COLO829 (cell line): ENCODE measurements around the gene NIPBL.
"Not testable (repeated sequence)": the region's sequence is repeated elsewhere in the genome, so short reads cannot be mapped to it uniquely, and the experiment has no call there.

Experiments used
- DNase-seq: peaks from one replicate; pipeline ENCODE4 v3.0.0; 2012; ENCODE audit warnings: low spot score

NIPBL gene

DNA sequence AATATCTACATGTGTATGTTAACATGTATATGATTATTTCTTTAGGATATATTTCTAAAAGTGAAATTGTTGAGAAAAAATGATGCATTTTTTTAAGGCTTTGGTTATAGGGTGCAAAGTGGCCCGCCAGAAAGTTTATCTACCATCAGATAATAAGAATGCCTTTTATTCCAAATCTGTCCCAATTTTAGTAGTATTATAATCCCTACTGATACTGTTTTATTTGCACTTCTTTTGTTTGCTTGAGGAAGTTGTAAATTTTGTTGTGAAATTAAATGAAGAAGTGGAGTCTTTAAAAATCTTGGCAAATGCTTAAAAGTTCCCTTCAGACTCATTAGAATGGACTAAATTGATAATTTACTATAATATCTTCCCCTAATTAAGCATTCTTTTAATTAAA is 73.0 kb downstream of the NIPBL start:
- DNase-seq = no peak

GRCh38 chr5:36950586-36951457 is 74.3 kb downstream of the NIPBL start:
- no peak for DNase-seq

- DNase-seq = no peak
Observed at GRCh38 chr5:36953043-36953442, 76.5 kb downstream of the NIPBL start.

DNA sequence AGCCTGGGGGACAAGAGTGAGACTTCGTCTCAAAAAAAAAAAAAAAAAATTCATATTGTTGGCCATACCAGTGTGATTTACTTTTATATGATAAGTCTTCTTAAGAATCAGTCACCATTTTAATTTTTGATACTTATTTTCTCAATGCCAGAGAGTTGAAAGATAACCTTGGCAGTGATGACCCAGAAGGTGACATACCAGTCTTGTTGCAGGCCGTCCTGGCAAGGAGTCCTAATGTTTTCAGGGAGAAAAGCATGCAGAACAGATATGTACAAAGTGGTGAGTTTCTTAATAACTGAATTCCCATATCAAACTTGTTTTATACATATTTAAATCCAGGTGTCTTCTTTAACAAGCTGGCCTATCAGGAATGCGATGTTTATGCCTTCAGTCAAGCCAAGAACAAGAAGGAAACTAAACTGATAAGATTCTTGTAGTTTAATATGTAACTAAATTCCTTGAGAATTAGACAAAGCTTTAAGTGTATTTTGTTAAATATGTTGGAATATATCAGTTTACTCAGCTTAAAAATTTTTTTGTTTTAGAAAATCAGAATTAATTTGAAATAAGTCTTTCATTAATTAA is 81.5 kb downstream of the NIPBL start:
- DNase-seq = no peak

GRCh38 chr5:36958612-36959011 is 82.0 kb downstream of the NIPBL start:
- DNase-seq = no peak

DNA sequence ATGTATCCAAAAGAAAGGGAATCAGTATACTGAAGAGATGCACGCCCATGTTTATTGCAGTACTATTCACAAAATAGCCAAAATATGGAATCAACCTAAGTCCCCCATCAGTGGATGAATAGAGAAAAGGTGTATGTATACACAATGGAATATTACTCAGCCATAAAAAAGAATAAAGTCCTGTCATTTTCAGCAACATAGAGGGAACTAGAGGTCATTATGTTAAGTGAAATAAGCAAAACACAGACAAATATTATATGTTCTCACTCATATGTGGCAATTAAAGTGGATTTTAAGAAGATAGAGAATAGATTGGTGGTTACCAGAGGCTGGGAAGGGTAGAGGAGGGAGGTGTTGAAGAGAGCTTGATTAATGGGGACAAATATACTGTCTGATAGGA is 88.6 kb downstream of the NIPBL start:
- no peak for DNase-seq

DNA sequence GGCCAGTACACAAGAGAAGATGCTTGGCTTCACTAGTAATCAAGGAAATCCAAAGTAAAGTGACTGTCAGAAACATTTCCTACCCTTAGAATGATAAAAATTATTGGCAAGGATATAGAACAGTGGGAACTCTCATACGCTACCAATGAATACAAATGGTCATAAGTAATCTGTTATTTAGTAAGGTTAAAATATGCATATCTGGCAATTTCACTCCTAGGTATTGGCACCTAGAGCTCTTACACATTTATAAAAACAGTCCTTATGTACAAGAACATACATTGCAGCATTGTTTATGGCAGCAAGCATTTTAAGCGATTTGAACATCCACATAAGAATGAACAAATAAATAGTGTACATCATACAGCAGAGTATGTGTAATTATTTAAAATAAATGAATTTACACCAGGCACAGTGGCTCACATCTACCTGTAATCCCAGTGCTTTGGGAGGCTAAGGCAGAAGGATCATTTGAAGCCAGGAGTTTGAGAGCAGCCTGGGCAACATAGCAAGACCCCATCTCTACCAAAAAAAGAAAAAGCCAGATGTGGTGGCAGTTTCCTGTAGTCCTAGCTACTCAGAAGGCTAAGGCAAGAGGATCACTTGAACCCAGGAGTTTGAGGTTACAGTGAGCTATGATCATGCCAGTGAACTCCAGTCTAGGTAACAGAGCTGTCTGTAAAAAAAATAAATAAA is 93.3 kb downstream of the NIPBL start:
- DNase-seq = no peak

DNA sequence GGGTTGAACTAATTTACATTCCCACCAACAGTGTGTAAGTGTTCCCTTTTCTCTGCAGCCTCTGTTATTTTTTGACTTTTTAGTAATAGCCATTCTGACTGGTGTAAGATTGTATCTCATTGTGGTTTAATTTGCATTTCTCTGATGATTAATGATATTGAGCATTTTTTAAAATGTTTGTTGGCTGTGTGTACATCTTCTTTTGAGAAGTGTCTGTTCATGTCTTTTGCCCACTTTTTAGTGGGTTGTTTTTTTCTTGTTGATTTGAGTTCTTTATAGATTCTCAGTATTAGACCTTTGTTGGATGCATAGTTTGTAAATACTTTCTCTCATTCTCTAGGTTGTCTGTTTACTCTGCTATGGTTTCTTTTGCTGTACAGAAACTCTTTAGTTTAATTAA is 101.6 kb downstream of the NIPBL start:
- no peak for DNase-seq

DNA sequence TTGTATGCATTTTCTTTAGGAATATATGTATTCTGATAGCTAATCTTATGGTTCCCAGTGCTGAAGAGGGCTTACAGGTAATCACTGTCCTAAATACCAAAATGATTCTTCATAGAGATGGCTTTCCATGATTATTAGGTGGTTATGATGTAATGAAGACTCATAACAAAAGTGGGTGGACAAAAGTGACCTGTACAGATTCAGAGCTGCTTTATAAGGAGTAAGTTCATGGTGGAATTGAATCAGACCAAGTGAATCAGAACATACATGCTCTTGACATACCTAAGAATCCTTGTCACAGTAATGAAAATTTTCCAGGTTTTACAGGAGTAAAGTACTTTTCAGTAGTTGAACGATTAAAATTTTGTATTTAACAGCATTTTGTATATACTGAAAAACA is 105.6 kb downstream of the NIPBL start:
- DNase-seq = no peak

- no peak for DNase-seq
Observed at GRCh38 chr5:36985387-36985786, 108.8 kb downstream of the NIPBL start.

GRCh38 chr5:36988396-36988795 is 111.8 kb downstream of the NIPBL start:
- no peak for DNase-seq

DNA sequence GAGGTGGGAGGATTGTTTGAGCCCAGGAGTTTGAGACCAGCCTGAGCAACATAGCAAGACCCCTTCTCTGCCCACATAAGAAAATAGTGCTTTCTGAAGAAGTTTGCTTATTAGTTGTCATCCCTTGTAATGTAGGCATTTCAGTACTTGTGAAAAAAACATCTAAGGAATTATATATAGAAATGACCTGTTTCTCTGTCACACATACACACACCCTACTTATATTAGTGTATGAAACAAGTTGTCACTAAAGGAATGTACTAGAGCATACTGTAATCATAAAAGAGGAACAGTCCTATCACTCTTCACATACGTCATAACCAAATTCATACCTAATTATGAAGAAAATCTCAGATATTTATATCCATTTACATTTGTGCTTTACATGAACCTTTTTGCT is 122.0 kb downstream of the NIPBL start:
- DNase-seq = no peak

DNA sequence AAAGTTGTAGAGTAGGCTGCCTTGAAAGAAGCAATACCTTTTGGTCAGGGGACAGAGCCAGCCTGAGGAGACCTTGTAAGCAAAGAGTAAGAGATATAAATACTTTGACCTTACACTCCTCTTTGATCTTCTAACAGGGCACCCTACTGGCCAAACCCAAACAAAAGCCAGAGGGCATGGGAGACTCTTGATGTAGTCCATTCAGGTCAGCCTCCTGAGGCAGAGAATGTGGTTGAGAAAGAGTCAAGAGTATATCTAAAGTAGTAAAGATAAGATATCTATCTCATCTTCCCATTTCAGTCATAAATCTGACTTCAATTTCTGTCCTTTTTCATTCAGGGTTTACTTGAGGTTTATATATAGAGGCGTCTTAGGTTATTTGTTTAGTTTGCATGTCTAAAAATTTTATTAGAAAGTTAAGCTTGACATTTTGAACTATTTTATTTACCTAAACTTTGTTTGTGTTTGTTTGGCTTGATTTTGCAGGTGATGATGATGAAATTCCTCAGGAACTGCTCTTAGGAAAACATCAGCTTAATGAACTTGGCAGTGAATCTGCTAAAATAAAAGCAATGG is 125.7 kb downstream of the NIPBL start:
- DNase-seq = no peak

DNA sequence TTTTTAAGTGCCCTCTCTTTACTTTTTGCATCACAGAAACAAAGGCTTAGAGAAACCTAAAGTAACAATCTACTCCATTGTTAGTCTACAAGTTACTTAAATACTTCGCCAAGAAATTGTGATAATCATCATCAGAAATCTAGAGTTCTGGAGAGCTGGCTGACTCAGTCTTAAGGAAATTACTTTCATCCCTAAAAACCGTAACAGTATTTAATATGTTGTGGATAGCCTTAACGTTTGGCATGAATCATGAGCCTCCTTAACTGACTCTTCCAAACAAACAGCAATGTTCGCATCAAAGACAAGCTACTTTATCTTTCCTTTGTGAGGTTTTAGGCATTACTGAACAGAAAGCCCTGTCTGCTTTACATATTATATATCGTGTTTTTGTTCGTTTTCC is 128.7 kb downstream of the NIPBL start:
- peak; percentile 4 for DNase-seq

- peak; percentile 4 for DNase-seq
Observed at GRCh38 chr5:37005946-37006540, 129.5 kb downstream of the NIPBL start.

DNA sequence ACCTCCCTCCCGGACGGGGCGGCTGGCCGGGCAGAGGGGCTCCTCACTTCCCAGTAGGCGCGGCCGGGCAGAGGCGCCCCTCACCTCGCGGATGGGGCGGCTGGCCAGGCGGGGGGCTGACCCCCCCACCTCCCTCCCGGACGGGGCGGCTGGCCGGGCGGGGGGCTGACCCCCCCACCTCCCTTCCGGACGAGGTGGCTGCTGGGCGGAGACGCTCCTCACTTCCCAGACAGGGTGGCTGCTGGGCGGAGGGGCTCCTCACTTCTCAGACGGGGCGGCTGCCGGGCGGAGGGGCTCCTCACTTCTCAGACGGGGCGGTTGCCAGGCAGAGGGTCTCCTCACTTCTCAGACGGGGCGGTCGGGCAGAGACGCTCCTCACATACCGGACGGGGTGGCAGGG is 136.6 kb downstream of the NIPBL start:
- DNase-seq = not testable (repeated sequence)

GRCh38 chr5:37014321-37014720 is 137.8 kb downstream of the NIPBL start:
- DNase-seq = no peak

GRCh38 chr5:37015795-37016666 is 139.5 kb downstream of the NIPBL start:
- DNase-seq = no peak

- no peak for DNase-seq
Observed at GRCh38 chr5:37028910-37029309, 152.3 kb downstream of the NIPBL start.

DNA sequence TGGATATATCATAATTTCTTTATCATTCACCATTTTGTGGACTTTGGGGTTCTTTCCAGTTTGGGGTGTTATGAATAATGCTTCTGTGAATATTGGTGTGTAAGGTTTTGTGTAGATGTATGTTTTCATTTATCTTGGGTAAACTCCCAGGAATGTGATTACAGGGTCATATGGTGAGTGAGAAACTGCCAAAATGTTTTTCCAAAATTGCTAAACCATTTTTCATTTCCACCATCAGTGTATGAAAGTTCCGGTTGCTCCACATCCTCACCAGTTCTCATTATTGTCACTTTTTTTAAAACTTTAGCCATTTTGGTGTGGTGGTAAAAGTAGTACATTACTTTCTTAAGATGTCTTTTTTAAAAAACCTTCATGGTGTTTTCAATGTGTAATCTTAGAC is 152.9 kb downstream of the NIPBL start:
- DNase-seq = no peak

DNA sequence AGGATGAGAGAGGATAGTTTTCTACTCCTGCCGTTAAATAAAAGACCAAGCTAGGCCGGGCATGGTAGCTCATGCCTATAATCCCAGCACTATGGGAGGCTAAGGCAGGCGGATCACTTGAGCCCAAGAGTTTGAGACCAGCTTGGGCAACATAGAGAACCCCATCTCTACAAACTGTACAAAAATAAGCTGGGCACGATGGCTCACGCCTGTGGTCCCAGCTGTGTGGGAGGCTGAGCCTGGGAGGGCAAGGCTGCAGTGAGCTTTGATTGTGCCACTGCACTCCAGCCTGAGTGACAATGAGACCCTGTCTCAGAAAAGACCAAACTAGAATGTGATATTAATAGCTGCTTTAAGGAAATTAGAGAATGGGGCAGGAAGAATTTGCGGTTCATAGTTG is 158.4 kb downstream of the NIPBL start:
- no peak for DNase-seq
